ENCODE results near the gene SCFD2.

SCFD2 gene

DNA sequence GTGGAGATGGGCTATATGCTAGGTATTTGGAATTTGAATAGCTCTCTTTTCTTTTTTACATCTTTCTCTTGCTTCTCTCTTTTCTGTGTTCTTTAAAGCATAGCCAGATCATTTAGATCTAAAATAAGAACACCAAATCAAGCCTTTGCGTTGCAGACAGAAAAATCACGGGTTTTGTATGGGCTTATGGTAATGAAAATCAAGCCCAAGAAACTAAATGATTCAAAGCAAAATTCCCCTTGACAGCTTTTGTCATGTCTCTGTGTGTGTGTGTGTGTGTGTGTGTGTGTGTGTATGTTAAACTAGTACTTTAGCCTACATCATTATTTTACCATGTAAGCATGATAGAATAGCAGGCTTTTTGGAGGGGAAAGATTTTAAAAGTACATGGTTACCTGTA lies 505.5 kb downstream of the SCFD2 start:
- Histone ChIP-seq H3K4me3 (replicated peaks; ENCODE audit: insufficient read depth, low read length) (no peak overlapping the region), H3K27me3 (ENCODE audit: insufficient read depth, poor library complexity, severe bottlenecking) (no peaks in the 10 kb centered on the region), H3K27ac (replicated peaks) (no peak overlapping the region)
- DNase-seq (ENCODE audit: low read depth in 1 of 2, low spot score in 1 of 2) = no peak
- TF ChIP-seq POLR2AphosphoS5 (IDR thresholded peaks at IDR 0.05; ENCODE audit: low read depth) = no peak
- TF ChIP-seq, protein P1, sequence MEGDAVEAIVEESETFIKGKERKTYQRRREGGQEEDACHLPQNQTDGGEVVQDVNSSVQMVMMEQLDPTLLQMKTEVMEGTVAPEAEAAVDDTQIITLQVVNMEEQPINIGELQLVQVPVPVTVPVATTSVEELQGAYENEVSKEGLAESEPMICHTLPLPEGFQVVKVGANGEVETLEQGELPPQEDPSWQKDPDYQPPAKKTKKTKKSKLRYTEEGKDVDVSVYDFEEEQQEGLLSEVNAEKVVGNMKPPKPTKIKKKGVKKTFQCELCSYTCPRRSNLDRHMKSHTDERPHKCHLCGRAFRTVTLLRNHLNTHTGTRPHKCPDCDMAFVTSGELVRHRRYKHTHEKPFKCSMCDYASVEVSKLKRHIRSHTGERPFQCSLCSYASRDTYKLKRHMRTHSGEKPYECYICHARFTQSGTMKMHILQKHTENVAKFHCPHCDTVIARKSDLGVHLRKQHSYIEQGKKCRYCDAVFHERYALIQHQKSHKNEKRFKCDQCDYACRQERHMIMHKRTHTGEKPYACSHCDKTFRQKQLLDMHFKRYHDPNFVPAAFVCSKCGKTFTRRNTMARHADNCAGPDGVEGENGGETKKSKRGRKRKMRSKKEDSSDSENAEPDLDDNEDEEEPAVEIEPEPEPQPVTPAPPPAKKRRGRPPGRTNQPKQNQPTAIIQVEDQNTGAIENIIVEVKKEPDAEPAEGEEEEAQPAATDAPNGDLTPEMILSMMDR (IDR thresholded peaks at IDR 0.05; ENCODE audit: insufficient read depth, low read length) = no peak
- no peak for TF ChIP-seq REST (IDR thresholded peaks at IDR 0.05; ENCODE audit: insufficient replicate concordance, low read depth)
- no peak for TF ChIP-seq SPI1 (IDR thresholded peaks at IDR 0.05; ENCODE audit: borderline replicate concordance, low read depth)
- TF ChIP-seq GABPA (IDR thresholded peaks at IDR 0.05; ENCODE audit: low read depth) = no peak

GRCh38 chr4:52856801-52857200 lies 509.1 kb downstream of the SCFD2 start:
- no peak for TF ChIP-seq GABPA (IDR thresholded peaks at IDR 0.05; ENCODE audit: low read depth)
- TF ChIP-seq, protein P1 (IDR thresholded peaks at IDR 0.05; ENCODE audit: insufficient read depth, low read length) = no peak
- TF ChIP-seq SPI1 (IDR thresholded peaks at IDR 0.05; ENCODE audit: borderline replicate concordance, low read depth) = no peak
- TF ChIP-seq POLR2AphosphoS5 (IDR thresholded peaks at IDR 0.05; ENCODE audit: low read depth) = no peak
- no peak for TF ChIP-seq REST (IDR thresholded peaks at IDR 0.05; ENCODE audit: insufficient replicate concordance, low read depth)

DNA sequence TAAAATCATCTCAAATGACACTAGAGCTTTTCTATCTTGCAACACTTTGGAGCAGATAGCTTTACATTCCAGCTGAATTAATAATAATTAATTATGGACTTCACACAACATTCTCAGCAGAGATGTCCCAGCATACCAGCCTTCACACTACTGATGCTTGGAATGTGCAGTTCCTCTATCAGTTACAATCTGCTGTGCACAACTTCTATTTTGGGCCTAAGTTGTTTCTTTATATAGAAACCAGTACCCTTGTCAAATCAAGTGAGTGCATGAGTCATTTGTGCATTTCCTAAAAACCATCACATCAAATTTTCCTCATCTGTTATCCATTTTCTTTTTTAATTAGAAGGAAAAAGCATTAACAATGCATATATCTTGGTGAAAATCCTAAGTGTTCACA lies 512.5 kb downstream of the SCFD2 start:
- DNase-seq (ENCODE audit: low read depth in 1 of 2, low spot score in 1 of 2) = no peak

More at GRCh38 chr4:52856801-52857200, 509.1 kb downstream of the SCFD2 start:
- DNase-seq (ENCODE audit: low read depth in 1 of 2, low spot score in 1 of 2) = no peak
- Histone ChIP-seq H3K27ac (replicated peaks) (no peak overlapping the region), H3K4me3 (replicated peaks; ENCODE audit: insufficient read depth, low read length) (no peak overlapping the region), H3K27me3 (ENCODE audit: insufficient read depth, poor library complexity, severe bottlenecking) (no peaks in the 10 kb centered on the region)

More for the DNA sequence above, 512.5 kb downstream of the SCFD2 start:
- no peak overlapping the region for H3K4me3 ChIP-seq (replicated peaks; ENCODE audit: insufficient read depth, low read length)
- TF ChIP-seq SPI1 (IDR thresholded peaks at IDR 0.05; ENCODE audit: borderline replicate concordance, low read depth) (no peak), GABPA (IDR thresholded peaks at IDR 0.05; ENCODE audit: low read depth) (no peak), POLR2AphosphoS5 (IDR thresholded peaks at IDR 0.05; ENCODE audit: low read depth) (no peak), REST (IDR thresholded peaks at IDR 0.05; ENCODE audit: insufficient replicate concordance, low read depth) (no peak)
- TF ChIP-seq, protein P1 (IDR thresholded peaks at IDR 0.05; ENCODE audit: insufficient read depth, low read length) = no peak
- no peaks in the 10 kb centered on the region for H3K27me3 ChIP-seq (ENCODE audit: insufficient read depth, poor library complexity, severe bottlenecking)
- H3K27ac ChIP-seq (replicated peaks) = no peak overlapping the region

Data from HL-60 (cell line).